OCI-LY1 (cell line): ENCODE measurements around the gene EML1.

Experiments
- CTCF ChIP-seq: fragments of 200-600 bp; sonication (generic), shearing (Covaris generic); IDR thresholded peaks from 2 replicates; pipeline ENCODE4 v1.5.1; 2017; ENCODE audit warnings: mild to moderate bottlenecking, antibody characterized with exemption, low read length, moderate library complexity, mixed read lengths
- EZH2 ChIP-seq: fragments of 200-600 bp; sonication (generic), shearing (Covaris generic); IDR thresholded peaks from 2 replicates; pipeline ENCODE4 v1.8.0; 2017; ENCODE audit warnings: borderline replicate concordance, mixed run types, mild to moderate bottlenecking, antibody characterized with exemption, low read length, moderate library complexity, mixed read lengths

GRCh38 chr14:99809360-99809759 is 16.1 kb downstream of the EML1 start:
- no peak for TF ChIP-seq CTCF
- no peak for TF ChIP-seq EZH2
